ENCODE measurements around the gene DIDO1. TPM values are rescaled to one million over a fixed set of nuclear protein-coding genes. Genes with fewer than 3 reads are reported as not detected.

Gene DIDO1
- total and polyA plus RNA-seq, 2 of the 13 experiments (the other 11 are each of a cell fraction or from before 2014, with no cell fraction given) = 75.0 to 75.1 TPM

GRCh38 chr20:62900052-62900691 is 26.1 kb downstream of the DIDO1 start:
- intact Hi-C loops (cut with micrococcal nuclease; ENCODE audit: unreplicated experiment) (loop anchor here (1.0 to 5.0 kb wide), 6 partner anchors 21 to 109 kb away; partner anchors contain the start of genes GID8 and SLC17A9), in situ Hi-C loops (cut with HindIII; ENCODE audit: extremely low pct_ligation_motif_present, low pct_unique_long_range_greater_than_20kb) (no loop called here)
- Histone ChIP-seq H3K4me1 (ENCODE audit: insufficient read depth, low read length) (peaks cover 32% of the 10 kb centered on the region), H3K27me3 (ENCODE audit: control insufficient read depth in 1 of 2, insufficient read depth in 2 of 2, low read length in 2 of 2) (no peaks in the 10 kb centered on the region), H3K4me3 (replicated peaks in 1 of 3; ENCODE audit: insufficient read depth in 1 of 3, low read depth in 2 of 3, low read length in 3 of 3) (peak overlapping the region in 1 of 3 experiments; percentile 44; a peak in 2 of 6 replicates), H3K79me2 (ENCODE audit: insufficient read depth, low read length) (no peaks in the 10 kb centered on the region), H2AFZ (ENCODE audit: low read length) (no peak overlapping the region), H4K20me1 (ENCODE audit: insufficient read depth, low read length) (peaks cover 11% of the 10 kb centered on the region), H3K9me3 (ENCODE audit: low read length) (no peaks in the 10 kb centered on the region), H3K4me2 (ENCODE audit: low read depth, low read length) (peak overlapping the region; percentile 50), H3K9ac (ENCODE audit: insufficient read depth, low read depth, low read length) (peak overlapping the region; percentile 3; the same call in 1 of the 2 replicates), H3K27ac (ENCODE audit: extremely low read length, insufficient read depth, low read length) (peak overlapping the region; percentile 23), H3K36me3 (replicated peaks in 1 of 2; ENCODE audit: control insufficient read depth in 1 of 2, insufficient read depth in 2 of 2, low read length in 2 of 2) (peaks cover 17 to 50% of the 10 kb centered on the region in 2 experiments; a peak in 4 of 5 replicates)
- DNase-seq (ENCODE audit: low spot score) = peak; percentile 82
- peak; percentile 90 for ATAC-seq
- peak; percentile 68 for FAIRE-seq
- no TSS peak for BruUV-seq (replicated peaks)
- ChIA-PET POLR2A (interaction anchor here (0.8 to 3.5 kb wide), 7 partner anchors 19 to 77 kb away, joined by 3 to 18 read pairs (median 3); partner anchors contain the start of gene SLC17A9), CTCF (ENCODE audit: low intra/inter-chr PET ratio, low total read pairs) (interaction anchor here (1.3 to 3.1 kb wide), 7 partner anchors 21 to 109 kb away, joined by 3 to 30 read pairs (median 6); partner anchors contain the start of gene DIDO1)
- WGBS (ENCODE audit: low lambda C conversion rate) = 10% methylated on average over 9 of the region's 11 CpGs
- TF ChIP-seq RFX3 (CRISPR knock-in tag; IDR thresholded peaks at IDR 0.05) (no peak), E2F1 (CRISPR knock-in tag; IDR thresholded peaks at IDR 0.05) (peak; percentile 83), FOXK2 (IDR thresholded peaks at IDR 0.05) (no peak), KDM4B (CRISPR knock-in tag; IDR thresholded peaks at IDR 0.05) (no peak; the same call in 1 of the 2 replicates), ZNF263 (CRISPR knock-in tag; IDR thresholded peaks at IDR 0.05) (peak; percentile 71), HDAC6 (IDR thresholded peaks at IDR 0.05; ENCODE audit: low read depth, low read length) (no peak), ZNF558 (CRISPR knock-in tag; IDR thresholded peaks at IDR 0.05; ENCODE audit: borderline replicate concordance) (no peak), MIER2 (CRISPR knock-in tag; IDR thresholded peaks at IDR 0.05) (no peak; the same call in 1 of the 2 replicates), TEF (CRISPR knock-in tag; IDR thresholded peaks at IDR 0.05) (0 out of 2 replicates have a peak, but pooled peaks have one; percentile 46), KDM6A (CRISPR knock-in tag; IDR thresholded peaks at IDR 0.05; ENCODE audit: low read depth) (no peak), ZNF598 (CRISPR knock-in tag; IDR thresholded peaks at IDR 0.05; ENCODE audit: borderline replicate concordance) (peak; percentile 99), TBL1XR1 (IDR thresholded peaks at IDR 0.05; ENCODE audit: borderline replicate concordance, low read length, partially characterized antibody) (peak; percentile 28), ZNF350 (CRISPR knock-in tag; IDR thresholded peaks at IDR 0.05; ENCODE audit: borderline replicate concordance, low read depth) (peak; percentile 95), ZFP36L1 (CRISPR knock-in tag; IDR thresholded peaks at IDR 0.05) (peak; percentile 97; the same call in 1 of the 2 replicates), GABPB1 (CRISPR knock-in tag; IDR thresholded peaks at IDR 0.05) (peak; percentile 59; the same call in 1 of the 2 replicates), HOXD1 (CRISPR knock-in tag; IDR thresholded peaks at IDR 0.05) (peak; percentile 70; the same call in 1 of the 2 replicates), THYN1 (CRISPR knock-in tag; IDR thresholded peaks at IDR 0.05; ENCODE audit: borderline replicate concordance, low read depth) (no peak), ZNF44 (CRISPR knock-in tag; IDR thresholded peaks at IDR 0.05) (no peak; the same call in 1 of the 2 replicates)
- TF ChIP-seq, protein P1, sequence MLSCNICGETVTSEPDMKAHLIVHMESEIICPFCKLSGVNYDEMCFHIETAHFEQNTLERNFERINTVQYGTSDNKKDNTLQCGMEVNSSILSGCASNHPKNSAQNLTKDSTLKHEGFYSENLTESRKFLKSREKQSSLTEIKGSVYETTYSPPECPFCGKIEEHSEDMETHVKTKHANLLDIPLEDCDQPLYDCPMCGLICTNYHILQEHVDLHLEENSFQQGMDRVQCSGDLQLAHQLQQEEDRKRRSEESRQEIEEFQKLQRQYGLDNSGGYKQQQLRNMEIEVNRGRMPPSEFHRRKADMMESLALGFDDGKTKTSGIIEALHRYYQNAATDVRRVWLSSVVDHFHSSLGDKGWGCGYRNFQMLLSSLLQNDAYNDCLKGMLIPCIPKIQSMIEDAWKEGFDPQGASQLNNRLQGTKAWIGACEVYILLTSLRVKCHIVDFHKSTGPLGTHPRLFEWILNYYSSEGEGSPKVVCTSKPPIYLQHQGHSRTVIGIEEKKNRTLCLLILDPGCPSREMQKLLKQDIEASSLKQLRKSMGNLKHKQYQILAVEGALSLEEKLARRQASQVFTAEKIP (CRISPR knock-in tag; IDR thresholded peaks at IDR 0.05; ENCODE audit: borderline replicate concordance) = no peak
- TF ChIP-seq, protein P2, sequence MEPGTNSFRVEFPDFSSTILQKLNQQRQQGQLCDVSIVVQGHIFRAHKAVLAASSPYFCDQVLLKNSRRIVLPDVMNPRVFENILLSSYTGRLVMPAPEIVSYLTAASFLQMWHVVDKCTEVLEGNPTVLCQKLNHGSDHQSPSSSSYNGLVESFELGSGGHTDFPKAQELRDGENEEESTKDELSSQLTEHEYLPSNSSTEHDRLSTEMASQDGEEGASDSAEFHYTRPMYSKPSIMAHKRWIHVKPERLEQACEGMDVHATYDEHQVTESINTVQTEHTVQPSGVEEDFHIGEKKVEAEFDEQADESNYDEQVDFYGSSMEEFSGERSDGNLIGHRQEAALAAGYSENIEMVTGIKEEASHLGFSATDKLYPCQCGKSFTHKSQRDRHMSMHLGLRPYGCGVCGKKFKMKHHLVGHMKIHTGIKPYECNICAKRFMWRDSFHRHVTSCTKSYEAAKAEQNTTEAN (CRISPR knock-in tag; conservative IDR thresholded peaks at IDR 0.05) = peak; percentile 42; the same call in 1 of the 2 replicates

Data from HepG2 (cell line).